ENCODE data around the gene PIGZ. TPM values are rescaled to one million over a fixed set of nuclear protein-coding genes. Genes with fewer than 3 reads are reported as not detected.
A peak's percentile ranks its signal among the peaks of the same experiment; 100 is the strongest.

The PIGZ gene
- total RNA-seq, 2 donors from 2014 or later, result 0.23 to 1.1 TPM

GRCh38 chr3:196990601-196991007 is 22.0 kb upstream of the PIGZ start:
- ATAC-seq (no peak), DNase-seq (ENCODE audit: low spot score in 2 of 2) (no peak)
- Mint-ChIP-seq H3K9me3 (no peaks in the 10 kb centered on the region), H3K36me3 (no peaks in the 10 kb centered on the region), H3K27ac (no peak overlapping the region)

DNA sequence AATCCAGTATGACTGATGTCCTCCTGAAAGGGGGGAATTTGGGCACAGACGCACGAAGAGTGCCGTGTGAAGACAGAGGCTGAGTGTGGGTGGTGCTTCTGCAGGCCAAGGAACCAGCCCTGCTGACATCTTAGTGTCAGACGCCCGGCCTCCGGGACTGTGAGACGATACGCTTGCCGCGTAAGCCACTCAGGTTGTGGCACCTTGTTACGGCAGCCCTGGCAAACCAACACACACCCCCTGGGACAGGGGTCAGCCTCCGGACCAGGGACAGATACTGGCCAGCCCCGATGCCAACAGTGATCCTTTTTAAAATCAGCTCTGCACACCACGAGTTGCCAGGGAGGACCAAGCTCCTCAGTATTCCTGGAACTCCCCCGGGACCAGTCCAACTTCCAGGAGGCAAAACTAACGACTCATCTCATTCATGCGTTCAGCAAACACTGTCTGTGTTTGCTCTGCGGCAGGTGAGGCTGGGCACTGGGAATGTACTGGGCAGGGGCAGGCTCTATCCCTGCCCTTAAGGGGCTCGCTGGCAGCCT is 21.2 kb upstream of the PIGZ start:
- no peak for ATAC-seq
- Mint-ChIP-seq H3K36me3 (no peaks in the 10 kb centered on the region), H3K27ac (no peak overlapping the region), H3K9me3 (no peaks in the 10 kb centered on the region)
- DNase-seq (ENCODE audit: low spot score in 2 of 2), result no peak

GRCh38 chr3:196988241-196989029 is 19.8 kb upstream of the PIGZ start:
- no peak overlapping the region for H3K27ac Mint-ChIP-seq
- ATAC-seq (peak in 1 of 2 donors; percentile 37), DNase-seq (ENCODE audit: low spot score in 2 of 2) (no peak)
- H3K9me3 Mint-ChIP-seq, result peaks cover 3 to 10% of the 10 kb centered on the region in 2 donors
- peaks cover 2 to 4% of the 10 kb centered on the region in 2 donors for H3K36me3 Mint-ChIP-seq

DNA sequence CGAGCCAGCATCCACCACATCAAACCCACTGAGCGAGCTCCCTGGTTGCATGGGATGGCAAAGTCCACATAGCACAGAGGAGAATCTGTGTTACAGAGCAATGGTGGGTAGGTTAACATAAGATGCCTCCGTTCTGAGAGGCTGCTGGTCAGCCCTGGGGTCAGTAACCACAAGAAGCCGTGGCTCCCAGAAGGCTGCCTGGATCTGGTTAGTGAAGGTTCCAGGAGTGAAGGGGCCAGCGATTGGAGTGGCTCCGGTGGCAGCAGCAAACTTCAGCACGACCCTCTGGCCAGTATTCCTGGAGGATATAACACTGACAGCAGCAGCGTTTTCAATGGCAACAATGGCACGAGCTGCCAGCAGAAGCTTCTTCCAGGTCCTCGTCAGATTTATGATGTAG is 18.4 kb upstream of the PIGZ start:
- Mint-ChIP-seq H3K9me3 (peaks cover 7 to 14% of the 10 kb centered on the region in 2 donors), H3K27ac (no peak overlapping the region), H3K36me3 (peaks cover 6 to 8% of the 10 kb centered on the region in 2 donors)
- DNase-seq (ENCODE audit: low spot score in 2 of 2), result no peak
- no peak for ATAC-seq

DNA sequence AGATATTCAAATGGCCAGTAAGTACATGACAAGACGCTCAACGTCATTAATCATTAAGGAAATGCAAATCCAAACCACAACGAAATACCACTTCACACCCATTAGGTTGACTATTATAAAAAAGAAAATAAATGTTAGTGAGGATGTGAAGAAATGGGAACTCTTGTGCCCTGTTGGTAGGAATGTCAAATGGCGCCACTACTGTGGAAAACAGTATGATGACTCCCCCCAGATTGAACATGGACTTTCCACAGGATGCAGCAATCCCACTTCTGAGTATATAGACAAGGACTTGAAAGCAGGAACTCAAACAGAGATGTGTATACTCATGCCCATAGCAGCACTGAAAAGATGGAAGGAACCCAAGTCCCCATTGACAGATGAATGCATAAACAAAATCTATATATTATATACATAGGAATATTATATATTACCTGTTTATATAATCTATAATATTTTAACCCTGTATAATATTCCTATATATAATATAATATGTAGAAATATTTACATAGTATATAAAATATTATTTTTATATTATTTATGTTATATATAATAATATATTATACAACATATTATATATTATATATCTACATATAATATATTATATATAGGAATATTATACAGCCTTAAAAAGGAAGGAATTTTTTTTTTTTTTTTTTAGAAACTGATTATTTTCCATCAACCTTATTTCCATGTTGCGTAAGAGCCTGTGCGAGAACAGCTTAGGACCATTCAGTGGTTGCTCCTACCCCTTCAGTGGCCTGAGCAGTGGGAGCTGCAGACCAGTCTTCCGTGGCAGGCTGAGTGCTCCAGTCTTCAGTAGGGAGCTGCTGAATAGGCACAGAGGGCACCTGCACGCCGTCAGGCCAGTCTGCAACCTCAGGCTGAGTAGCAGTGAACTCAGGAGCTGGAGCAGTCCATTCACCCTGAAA is 17.6 kb upstream of the PIGZ start:
- Mint-ChIP-seq H3K27ac (no peak overlapping the region), H3K9me3 (peaks cover 7 to 14% of the 10 kb centered on the region in 2 donors), H3K36me3 (peaks cover 6 to 14% of the 10 kb centered on the region in 2 donors)
- no peak for ATAC-seq
- no peak for DNase-seq (ENCODE audit: low spot score in 2 of 2)

DNA sequence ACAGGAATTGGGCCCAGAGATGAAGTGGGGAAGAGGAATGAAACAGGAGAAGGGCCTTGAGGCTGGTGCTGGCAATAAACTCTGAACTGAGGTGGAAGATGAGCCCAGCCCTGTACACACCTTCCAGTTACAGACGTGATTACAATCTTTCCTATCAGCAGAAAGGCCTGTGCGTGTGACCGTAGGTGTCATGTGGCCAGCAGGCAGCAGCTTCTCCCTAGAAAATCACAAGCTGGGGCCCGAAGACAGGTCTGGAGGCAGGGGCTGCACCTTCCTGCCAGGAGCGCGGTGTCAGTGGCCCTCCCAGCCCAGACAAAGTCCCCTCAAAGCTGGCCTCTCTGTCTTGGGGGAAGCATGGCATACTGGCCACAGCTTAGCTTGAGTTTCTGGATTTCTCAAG is 16.7 kb upstream of the PIGZ start:
- Mint-ChIP-seq H3K27ac (no peak overlapping the region), H3K9me3 (peaks cover 7 to 14% of the 10 kb centered on the region in 2 donors), H3K36me3 (peaks cover 6 to 14% of the 10 kb centered on the region in 2 donors)
- ATAC-seq (no peak), DNase-seq (ENCODE audit: low spot score in 2 of 2) (no peak)

GRCh38 chr3:196983186-196983585 is 14.6 kb upstream of the PIGZ start:
- Mint-ChIP-seq H3K36me3 (peaks cover 6 to 14% of the 10 kb centered on the region in 2 donors), H3K9me3 (peaks cover 7 to 14% of the 10 kb centered on the region in 2 donors), H3K27ac (no peak overlapping the region)
- DNase-seq (ENCODE audit: low spot score in 2 of 2) (no peak), ATAC-seq (no peak)

DNA sequence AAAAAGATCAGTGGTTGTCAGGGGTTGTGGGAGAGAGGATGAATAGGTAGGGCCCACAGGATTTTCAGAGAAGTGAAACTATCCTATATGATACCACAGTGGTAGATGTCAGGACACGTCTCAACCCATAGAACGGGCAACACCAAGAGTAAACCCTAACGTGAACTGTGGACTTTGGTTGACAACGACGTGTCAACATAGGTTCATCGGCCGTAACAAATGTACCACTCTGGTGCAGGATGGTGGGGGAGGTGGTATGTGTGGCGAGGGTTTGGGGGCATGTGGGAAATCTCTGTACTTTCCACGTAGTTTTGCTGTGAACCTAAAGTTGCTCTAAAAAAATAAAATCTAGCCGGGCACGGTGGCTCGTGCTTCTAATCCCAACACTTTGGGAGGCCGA is 13.0 kb upstream of the PIGZ start:
- DNase-seq (ENCODE audit: low spot score in 2 of 2) (no peak), ATAC-seq (no peak)
- H3K9me3 Mint-ChIP-seq, result peaks cover 7 to 14% of the 10 kb centered on the region in 2 donors
- H3K27ac Mint-ChIP-seq, result no peak overlapping the region
- H3K36me3 Mint-ChIP-seq, result peaks cover 6 to 14% of the 10 kb centered on the region in 2 donors

DNA sequence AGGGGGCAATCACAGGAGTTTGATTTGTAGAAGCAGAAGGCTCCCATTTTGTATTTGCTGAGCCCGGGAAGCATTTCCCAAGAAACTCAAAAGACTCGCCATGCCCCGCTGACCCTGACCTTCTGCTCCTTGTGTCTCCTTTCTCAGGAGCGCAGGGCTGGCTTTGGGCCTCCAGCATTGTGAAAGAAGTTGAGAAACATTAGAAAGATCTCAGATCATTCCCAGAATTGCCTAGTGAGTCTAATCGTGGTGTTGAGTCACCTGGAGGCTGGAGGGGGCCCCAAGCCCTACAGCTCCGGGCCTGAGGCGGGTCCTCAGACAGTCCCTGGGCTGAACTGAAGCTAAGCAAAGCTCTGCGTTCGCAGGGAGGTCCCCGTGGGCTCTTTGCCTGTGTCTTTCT is 10.9 kb upstream of the PIGZ start:
- H3K9me3 Mint-ChIP-seq, result peaks cover 7 to 14% of the 10 kb centered on the region in 2 donors
- DNase-seq (ENCODE audit: low spot score in 2 of 2), result peak in 1 of 2 donors; percentile 18
- no peak overlapping the region for H3K27ac Mint-ChIP-seq
- no peak for ATAC-seq
- peaks cover 6 to 14% of the 10 kb centered on the region in 2 donors for H3K36me3 Mint-ChIP-seq

DNA sequence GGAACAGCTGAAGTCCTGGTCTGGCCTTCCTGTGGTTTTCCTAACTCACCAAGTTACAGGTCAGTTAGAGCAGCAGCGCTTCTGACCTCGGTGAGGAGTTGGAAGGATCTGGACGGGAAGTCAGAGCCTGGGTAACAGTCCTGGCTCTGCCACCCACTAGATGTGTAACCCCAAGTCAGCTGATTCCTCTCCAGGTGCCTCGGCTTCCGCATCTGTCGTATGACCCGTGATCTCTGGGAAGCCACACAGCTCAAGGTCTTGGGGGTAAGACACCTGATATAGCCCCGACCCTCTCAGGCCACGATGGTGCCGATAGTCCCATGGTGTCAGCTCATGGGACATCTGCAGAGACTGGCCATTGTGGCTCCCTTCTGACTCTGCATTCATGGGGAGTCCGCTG is 8.3 kb upstream of the PIGZ start:
- peaks cover 0 to 6% of the 10 kb centered on the region in 2 donors for H3K36me3 Mint-ChIP-seq
- DNase-seq (ENCODE audit: low spot score in 2 of 2) (peak in 1 of 2 donors; percentile 48), ATAC-seq (no peak)
- no peaks in the 10 kb centered on the region for H3K9me3 Mint-ChIP-seq
- peak overlapping the region in 1 of 2 donors; percentile 44 for H3K27ac Mint-ChIP-seq

DNA sequence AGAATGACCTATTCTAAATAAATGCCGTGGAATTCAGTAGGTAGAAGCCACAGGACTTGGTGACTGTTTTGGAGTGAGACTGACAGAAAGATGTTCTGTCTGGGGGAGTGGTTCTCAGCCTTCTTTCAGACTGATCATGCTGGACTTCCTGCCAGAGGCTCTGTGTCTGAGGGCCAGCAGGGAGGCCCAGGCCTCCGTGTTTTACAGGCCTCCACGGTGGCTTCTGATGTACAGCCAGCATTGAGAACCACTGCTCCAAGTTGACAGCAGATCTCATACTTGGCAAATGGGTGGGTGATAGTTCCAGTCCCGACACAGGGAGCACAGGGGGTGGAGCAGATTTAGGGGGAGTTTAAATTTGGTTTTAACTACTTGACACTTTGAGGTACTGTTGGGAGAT is 6.7 kb upstream of the PIGZ start:
- H3K9me3 Mint-ChIP-seq, result no peaks in the 10 kb centered on the region
- no peak overlapping the region for H3K27ac Mint-ChIP-seq
- DNase-seq (ENCODE audit: low spot score in 2 of 2) (peak in 1 of 2 donors; percentile 4), ATAC-seq (no peak)
- no peaks in the 10 kb centered on the region for H3K36me3 Mint-ChIP-seq

DNA sequence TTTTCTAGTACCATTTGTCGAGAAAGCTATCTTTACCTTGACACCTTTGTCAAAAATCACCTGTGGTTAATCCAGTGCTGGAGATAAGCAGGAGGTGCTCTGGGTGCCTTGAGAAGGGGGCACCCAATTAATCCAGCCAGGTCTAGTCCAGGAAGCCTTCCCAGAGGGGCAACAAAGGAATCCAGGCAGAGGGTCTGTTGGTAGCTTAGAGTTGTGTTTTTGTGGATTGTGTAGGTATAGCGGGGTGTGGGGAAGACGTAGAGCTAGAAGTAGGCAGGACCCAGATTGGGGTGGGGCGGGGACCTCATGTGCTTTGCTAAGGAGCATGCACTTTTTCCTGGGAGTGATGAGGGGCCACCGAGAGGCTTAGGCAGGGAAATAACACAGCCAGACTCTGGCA is 6.0 kb upstream of the PIGZ start:
- no peak for DNase-seq (ENCODE audit: low spot score in 2 of 2)
- no peak for ATAC-seq
- peak overlapping the region in 1 of 2 donors; percentile 20 for H3K27ac Mint-ChIP-seq
- no peaks in the 10 kb centered on the region for H3K36me3 Mint-ChIP-seq
- no peaks in the 10 kb centered on the region for H3K9me3 Mint-ChIP-seq

DNA sequence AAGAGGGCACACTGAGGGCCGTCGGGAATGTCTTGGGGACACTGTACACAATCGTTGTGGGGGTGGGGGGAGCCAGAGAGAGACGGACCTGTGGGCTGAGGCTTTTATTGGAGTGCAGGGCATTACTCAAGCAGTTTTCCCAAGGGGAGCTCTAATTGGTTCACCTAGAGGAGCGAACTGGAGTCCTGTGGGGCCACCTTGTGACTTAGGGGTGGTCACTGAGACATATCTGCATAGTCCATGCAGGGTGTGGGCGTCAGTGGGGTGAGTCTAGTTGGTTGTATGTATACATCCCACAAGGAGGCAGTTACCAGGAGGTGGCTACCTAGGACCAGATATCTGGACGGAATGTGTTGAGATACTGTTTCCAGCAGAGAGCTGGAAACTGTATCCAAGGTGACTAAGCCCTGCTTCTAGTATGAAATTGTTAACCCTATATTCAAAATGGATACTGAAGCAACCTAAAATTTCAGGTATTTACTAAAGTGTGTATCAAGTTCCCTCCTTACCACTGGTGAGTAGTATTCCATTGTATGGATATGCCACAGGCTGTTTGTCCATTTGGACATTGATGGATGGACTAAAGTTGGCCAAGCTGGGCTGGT is 2.6 kb upstream of the PIGZ start:
- DNase-seq (ENCODE audit: low spot score in 2 of 2) (peak in 1 of 2 donors; percentile 33), ATAC-seq (no peak)
- H3K9me3 Mint-ChIP-seq, result no peaks in the 10 kb centered on the region
- H3K36me3 Mint-ChIP-seq, result peaks cover 5 to 7% of the 10 kb centered on the region in 2 donors
- no peak overlapping the region for H3K27ac Mint-ChIP-seq

DNA sequence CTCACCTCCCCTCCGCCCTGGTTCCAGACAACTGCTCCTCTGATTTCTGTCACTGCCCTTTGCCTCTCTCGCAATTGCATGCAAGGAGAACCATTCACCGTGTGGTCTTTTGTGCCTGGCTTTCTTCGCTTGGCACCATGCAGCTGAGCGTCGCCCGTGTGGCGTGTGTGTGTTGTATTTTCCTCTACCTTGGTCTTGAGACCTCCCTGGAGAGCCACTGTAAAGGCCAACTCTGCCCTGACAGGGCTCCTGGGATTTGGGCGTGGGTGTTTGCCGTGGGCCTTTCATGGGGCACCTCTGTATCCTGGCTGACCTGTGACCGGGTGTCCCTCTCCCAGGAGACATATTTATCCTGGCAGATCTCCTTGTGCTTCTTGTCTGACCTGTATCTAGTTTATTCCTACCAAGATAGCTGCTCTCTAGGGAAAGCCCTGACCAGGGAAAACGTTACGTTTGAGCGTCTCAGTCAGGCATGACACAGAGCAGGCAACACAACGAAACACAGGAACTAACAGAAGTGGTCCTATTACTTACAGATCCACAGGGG is 2.0 kb upstream of the PIGZ start:
- Mint-ChIP-seq H3K36me3 (peaks cover 5 to 13% of the 10 kb centered on the region in 2 donors), H3K9me3 (no peaks in the 10 kb centered on the region), H3K27ac (peak overlapping the region in 1 of 2 donors; percentile 9)
- ATAC-seq, result no peak
- DNase-seq (ENCODE audit: low spot score in 2 of 2), result no peak

- H3K36me3 Mint-ChIP-seq, result peaks cover 5 to 17% of the 10 kb centered on the region in 2 donors
- peak overlapping the region in 1 of 2 donors; percentile 9 for H3K27ac Mint-ChIP-seq
- DNase-seq (ENCODE audit: low spot score in 2 of 2) (peak; percentile 81 to 89), ATAC-seq (peak; percentile 79 to 82)
- H3K9me3 Mint-ChIP-seq, result no peaks in the 10 kb centered on the region
These were observed 1.3 kb upstream of the PIGZ start for GRCh38 chr3:196969660-196970546.
